SK-N-SH treated with all-trans-retinoic acid at 6 μM for 48 hours (cell line): ENCODE data around the gene TMEM81.

Experiments used
- ATAC-seq: fragments of 200-7000 bp; cut with Tn5 transposase; 3 replicates; pipeline ENCODE4 v1.9.1; 2020; ENCODE audit warnings: mild to moderate bottlenecking, moderate library complexity
- ARNTL ChIP-seq: fragments of 450-650 bp; formaldehyde crosslinking; IDR thresholded peaks from 2 replicates; pipeline ENCODE4 v1.5.0; 2020; ENCODE audit warnings: low read depth, mild to moderate bottlenecking, moderate library complexity, borderline replicate concordance
- BACH2 ChIP-seq: fragments of 250-450 bp; sonication (Bioruptor Pico); IDR thresholded peaks from 2 replicates; pipeline ENCODE4 v1.9.0; 2021; ENCODE audit warnings: mild to moderate bottlenecking, borderline replicate concordance
- CSDC2 ChIP-seq: fragments of 250-450 bp; sonication (Bioruptor Pico); IDR thresholded peaks from 2 replicates; pipeline ENCODE4 v1.5.0; 2020; ENCODE audit warnings: mild to moderate bottlenecking, moderate library complexity
- ESRRG ChIP-seq: fragments of 250-450 bp; sonication (Bioruptor Pico); IDR thresholded peaks from 2 replicates; pipeline ENCODE4 v1.6.1; 2021; ENCODE audit warnings: mild to moderate bottlenecking
- GLIS3 ChIP-seq: fragments of 250-450 bp; sonication (Bioruptor Pico); IDR thresholded peaks from 2 replicates; pipeline ENCODE4 v1.5.0; 2020; ENCODE audit warnings: mild to moderate bottlenecking, moderate library complexity
- ISL1 ChIP-seq: fragments of 250-450 bp; sonication (Bioruptor Pico); IDR thresholded peaks from 2 replicates; pipeline ENCODE4 v2.1.2; 2022; ENCODE audit warnings: mild to moderate bottlenecking, moderate library complexity
- OSR1 ChIP-seq: fragments of 250-450 bp; sonication (Bioruptor Pico); IDR thresholded peaks from 2 replicates; pipeline ENCODE4 v1.8.0; 2022; ENCODE audit warnings: moderate library complexity, mild to moderate bottlenecking, inconsistent platforms
- PPARA ChIP-seq: fragments of 250-450 bp; sonication (Bioruptor Pico); IDR thresholded peaks from 2 replicates; pipeline ENCODE4 v1.5.0; 2020; ENCODE audit warnings: mild to moderate bottlenecking, borderline replicate concordance
- RARB ChIP-seq: fragments of 250-450 bp; sonication (Bioruptor Pico); IDR thresholded peaks from 2 replicates; pipeline ENCODE4 v1.8.0; 2021; ENCODE audit warnings: mild to moderate bottlenecking, moderate library complexity
- SNAI2 ChIP-seq: fragments of 250-450 bp; sonication (Bioruptor Pico); IDR thresholded peaks from 2 replicates; pipeline ENCODE4 v1.5.0; 2020; ENCODE audit warnings: mild to moderate bottlenecking, moderate library complexity
- TCF4 ChIP-seq: fragments of 250-450 bp; sonication (Bioruptor Pico); IDR thresholded peaks from 2 replicates; pipeline ENCODE4 v1.8.0; 2021; ENCODE audit warnings: mild to moderate bottlenecking, moderate library complexity, borderline replicate concordance
- ZC3H10 ChIP-seq: fragments of 250-450 bp; sonication (Bioruptor Pico); IDR thresholded peaks from 2 replicates; pipeline ENCODE4 v1.5.1; 2021; ENCODE audit warnings: mild to moderate bottlenecking, moderate library complexity
- ZFP3 ChIP-seq: fragments of 250-450 bp; sonication (Bioruptor Pico); IDR thresholded peaks from 2 replicates; pipeline ENCODE4 v1.5.0; 2020; ENCODE audit warnings: mild to moderate bottlenecking, moderate library complexity
- ZFP30 ChIP-seq: fragments of 450-650 bp; formaldehyde crosslinking; IDR thresholded peaks from 2 replicates; pipeline ENCODE4 v1.5.0; 2022; ENCODE audit warnings: mild to moderate bottlenecking, moderate library complexity
- ZNF565 ChIP-seq: fragments of 450-650 bp; formaldehyde crosslinking; conservative IDR thresholded peaks from 2 replicates; pipeline ENCODE4 v1.5.0; 2020; ENCODE audit warnings: low read depth, mild to moderate bottlenecking, moderate library complexity
- ZNF70 ChIP-seq: fragments of 450-650 bp; formaldehyde crosslinking; IDR thresholded peaks from 2 replicates; pipeline ENCODE4 v1.5.0; 2020; ENCODE audit warnings: mild to moderate bottlenecking, moderate library complexity
- ZNF8 ChIP-seq: fragments of 450-650 bp; formaldehyde crosslinking; IDR thresholded peaks from 2 replicates; pipeline ENCODE4 v1.5.0; 2020; ENCODE audit warnings: mild to moderate bottlenecking, moderate library complexity
- TF ChIP-seq, protein P1 (sequence below): fragments of 250-450 bp; sonication (Bioruptor Pico); IDR thresholded peaks from 2 replicates; pipeline ENCODE4 v1.8.0; 2021; ENCODE audit warnings: low read depth, mild to moderate bottlenecking, moderate library complexity, borderline replicate concordance
- TF ChIP-seq, protein P2 (sequence below): fragments of 250-450 bp; sonication (Bioruptor Pico); IDR thresholded peaks from 2 replicates; pipeline ENCODE4 v1.8.0; 2020; ENCODE audit warnings: mild to moderate bottlenecking, moderate library complexity, borderline replicate concordance
- TF ChIP-seq, protein P3 (sequence below): fragments of 250-450 bp; sonication (Bioruptor Pico); IDR thresholded peaks from 2 replicates; pipeline ENCODE4 v1.5.1; 2021; ENCODE audit warnings: mild to moderate bottlenecking, moderate library complexity
- TF ChIP-seq, protein P4 (sequence below): fragments of 250-450 bp; sonication (Bioruptor Pico); IDR thresholded peaks from 2 replicates; pipeline ENCODE4 v1.5.0; 2020; ENCODE audit warnings: mild to moderate bottlenecking, moderate library complexity
- TF ChIP-seq, protein P5 (sequence below): fragments of 250-450 bp; sonication (Bioruptor Pico); IDR thresholded peaks from 2 replicates; pipeline ENCODE4 v1.5.1; 2020; ENCODE audit warnings: low read depth, mild to moderate bottlenecking, moderate library complexity

Gene TMEM81

DNA sequence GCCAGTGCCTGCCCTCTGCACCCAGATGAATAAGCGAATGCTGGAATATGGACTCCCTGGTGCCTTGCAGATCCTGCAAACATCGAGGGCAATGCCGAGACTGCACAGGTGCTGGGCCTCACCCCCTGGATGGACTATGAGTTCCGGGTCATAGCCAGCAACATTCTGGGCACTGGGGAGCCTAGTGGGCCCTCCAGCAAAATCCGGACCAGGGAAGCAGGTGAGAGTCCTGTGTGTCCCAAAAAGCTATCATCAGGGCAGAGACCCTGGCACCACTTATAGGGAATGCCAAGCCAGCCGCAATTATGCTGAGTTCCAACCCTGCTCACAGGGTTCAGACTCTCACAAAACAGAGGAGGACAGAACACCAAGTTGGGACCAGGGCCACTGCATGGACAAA lies 17.2 kb downstream of the TMEM81 start:
- no peak for ATAC-seq
- TF ChIP-seq RARB (CRISPR knock-in tag) (no peak), ZNF8 (CRISPR knock-in tag) (no peak), ISL1 (no peak), OSR1 (CRISPR knock-in tag) (no peak), ZNF565 (no peak), ZC3H10 (CRISPR knock-in tag) (no peak), GLIS3 (no peak), ESRRG (CRISPR knock-in tag) (no peak), CSDC2 (CRISPR knock-in tag) (no peak), SNAI2 (CRISPR knock-in tag) (no peak), PPARA (CRISPR knock-in tag) (no peak)
- TF ChIP-seq, protein P1, sequence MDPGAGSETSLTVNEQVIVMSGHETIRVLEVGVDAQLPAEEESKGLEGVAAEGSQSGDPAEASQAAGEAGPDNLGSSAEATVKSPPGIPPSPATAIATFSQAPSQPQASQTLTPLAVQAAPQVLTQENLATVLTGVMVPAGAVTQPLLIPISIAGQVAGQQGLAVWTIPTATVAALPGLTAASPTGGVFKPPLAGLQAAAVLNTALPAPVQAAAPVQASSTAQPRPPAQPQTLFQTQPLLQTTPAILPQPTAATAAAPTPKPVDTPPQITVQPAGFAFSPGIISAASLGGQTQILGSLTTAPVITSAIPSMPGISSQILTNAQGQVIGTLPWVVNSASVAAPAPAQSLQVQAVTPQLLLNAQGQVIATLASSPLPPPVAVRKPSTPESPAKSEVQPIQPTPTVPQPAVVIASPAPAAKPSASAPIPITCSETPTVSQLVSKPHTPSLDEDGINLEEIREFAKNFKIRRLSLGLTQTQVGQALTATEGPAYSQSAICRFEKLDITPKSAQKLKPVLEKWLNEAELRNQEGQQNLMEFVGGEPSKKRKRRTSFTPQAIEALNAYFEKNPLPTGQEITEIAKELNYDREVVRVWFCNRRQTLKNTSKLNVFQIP (CRISPR knock-in tag): no peak
- TF ChIP-seq, protein P2, sequence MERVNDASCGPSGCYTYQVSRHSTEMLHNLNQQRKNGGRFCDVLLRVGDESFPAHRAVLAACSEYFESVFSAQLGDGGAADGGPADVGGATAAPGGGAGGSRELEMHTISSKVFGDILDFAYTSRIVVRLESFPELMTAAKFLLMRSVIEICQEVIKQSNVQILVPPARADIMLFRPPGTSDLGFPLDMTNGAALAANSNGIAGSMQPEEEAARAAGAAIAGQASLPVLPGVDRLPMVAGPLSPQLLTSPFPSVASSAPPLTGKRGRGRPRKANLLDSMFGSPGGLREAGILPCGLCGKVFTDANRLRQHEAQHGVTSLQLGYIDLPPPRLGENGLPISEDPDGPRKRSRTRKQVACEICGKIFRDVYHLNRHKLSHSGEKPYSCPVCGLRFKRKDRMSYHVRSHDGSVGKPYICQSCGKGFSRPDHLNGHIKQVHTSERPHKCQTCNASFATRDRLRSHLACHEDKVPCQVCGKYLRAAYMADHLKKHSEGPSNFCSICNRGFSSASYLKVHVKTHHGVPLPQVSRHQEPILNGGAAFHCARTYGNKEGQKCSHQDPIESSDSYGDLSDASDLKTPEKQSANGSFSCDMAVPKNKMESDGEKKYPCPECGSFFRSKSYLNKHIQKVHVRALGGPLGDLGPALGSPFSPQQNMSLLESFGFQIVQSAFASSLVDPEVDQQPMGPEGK: no peak

DNA sequence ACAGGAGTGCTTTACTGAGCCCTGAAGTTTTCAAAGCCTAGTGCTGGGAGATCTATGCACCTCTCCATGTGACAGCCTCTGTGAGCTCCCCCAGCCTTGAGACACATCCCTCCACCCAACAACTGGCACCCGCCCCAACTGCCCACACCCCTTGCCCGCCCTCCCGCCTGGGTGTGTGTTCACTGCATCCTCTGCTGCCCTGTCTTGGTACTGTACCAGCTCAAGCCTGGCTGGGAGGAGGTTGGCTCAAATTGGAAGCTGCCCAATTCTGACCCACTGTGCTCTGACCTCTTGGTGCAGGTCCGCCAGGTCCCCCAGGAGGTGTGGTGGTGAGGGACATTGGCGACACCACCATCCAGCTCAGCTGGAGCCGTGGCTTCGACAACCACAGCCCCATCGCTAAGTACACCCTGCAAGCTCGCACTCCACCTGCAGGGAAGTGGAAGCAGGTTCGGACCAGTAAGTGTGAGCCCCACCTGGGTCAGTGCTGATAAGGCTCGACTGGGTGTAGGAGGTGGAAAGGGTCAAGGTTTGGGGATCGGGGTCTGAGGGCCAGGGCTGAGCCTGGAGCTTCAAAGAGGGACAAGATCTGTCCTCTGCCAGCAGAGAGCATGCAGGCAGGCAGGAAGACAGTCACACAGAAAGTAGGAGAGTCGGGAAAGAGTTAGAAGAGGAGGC lies 18.0 kb downstream of the TMEM81 start:
- peak; percentile 47 for ATAC-seq
- TF ChIP-seq PPARA (CRISPR knock-in tag) (no peak), ARNTL (CRISPR knock-in tag) (no peak), ZFP30 (CRISPR knock-in tag) (no peak), CSDC2 (CRISPR knock-in tag) (no peak), ZNF70 (no peak)
- TF ChIP-seq, protein P3, sequence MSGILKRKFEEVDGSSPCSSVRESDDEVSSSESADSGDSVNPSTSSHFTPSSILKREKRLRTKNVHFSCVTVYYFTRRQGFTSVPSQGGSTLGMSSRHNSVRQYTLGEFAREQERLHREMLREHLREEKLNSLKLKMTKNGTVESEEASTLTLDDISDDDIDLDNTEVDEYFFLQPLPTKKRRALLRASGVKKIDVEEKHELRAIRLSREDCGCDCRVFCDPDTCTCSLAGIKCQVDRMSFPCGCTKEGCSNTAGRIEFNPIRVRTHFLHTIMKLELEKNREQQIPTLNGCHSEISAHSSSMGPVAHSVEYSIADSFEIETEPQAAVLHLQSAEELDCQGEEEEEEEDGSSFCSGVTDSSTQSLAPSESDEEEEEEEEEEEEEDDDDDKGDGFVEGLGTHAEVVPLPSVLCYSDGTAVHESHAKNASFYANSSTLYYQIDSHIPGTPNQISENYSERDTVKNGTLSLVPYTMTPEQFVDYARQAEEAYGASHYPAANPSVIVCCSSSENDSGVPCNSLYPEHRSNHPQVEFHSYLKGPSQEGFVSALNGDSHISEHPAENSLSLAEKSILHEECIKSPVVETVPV (CRISPR knock-in tag): no peak

DNA sequence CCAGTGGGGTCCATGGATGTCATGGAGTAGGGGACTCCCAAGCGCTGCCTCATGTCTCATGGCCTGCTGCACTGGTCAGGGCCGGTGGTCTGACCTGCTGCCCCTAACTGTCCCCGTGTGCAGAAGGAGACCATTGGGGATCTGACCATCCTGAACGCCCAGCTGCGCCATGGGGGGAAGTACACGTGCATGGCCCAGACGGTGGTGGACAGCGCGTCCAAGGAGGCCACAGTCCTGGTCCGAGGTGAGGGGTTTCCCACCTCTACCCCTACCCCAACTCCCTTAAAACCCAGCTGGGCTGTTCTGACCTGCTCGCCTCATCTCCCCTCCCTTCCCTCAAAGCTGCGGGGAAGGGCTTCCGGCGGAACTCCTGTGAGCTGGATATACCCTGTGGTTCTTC lies 18.6 kb downstream of the TMEM81 start:
- no peak for ATAC-seq

DNA sequence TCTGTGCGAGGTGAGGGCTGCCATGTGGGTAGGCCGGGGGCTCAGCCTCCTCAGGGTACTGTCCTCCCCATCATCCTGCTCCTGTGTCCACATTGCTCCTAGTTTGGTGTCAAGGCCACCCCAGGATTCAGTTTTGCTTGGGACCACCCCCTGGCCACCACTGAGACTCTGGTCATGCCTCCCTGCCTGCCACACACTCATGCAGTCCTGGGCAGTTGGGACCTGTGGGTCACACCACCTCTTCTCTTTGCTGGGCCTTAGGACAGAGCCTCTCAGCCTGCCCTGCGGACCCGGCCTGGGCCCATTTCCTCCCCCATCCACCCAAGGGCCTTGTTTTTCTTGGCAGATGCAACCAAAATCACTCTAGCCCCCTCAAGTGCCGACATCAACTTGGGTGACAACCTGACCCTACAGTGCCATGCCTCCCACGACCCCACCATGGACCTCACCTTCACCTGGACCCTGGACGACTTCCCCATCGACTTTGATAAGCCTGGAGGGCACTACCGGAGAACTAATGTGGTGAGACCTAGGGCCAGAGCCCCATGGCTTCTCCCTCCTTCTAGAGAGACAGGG lies 19.4 kb downstream of the TMEM81 start:
- TF ChIP-seq ZFP3 (no peak), TCF4 (CRISPR knock-in tag) (no peak), PPARA (CRISPR knock-in tag) (no peak), ZNF8 (CRISPR knock-in tag) (no peak), ZC3H10 (CRISPR knock-in tag) (no peak), CSDC2 (CRISPR knock-in tag) (no peak), SNAI2 (CRISPR knock-in tag) (no peak), GLIS3 (no peak), ESRRG (CRISPR knock-in tag) (no peak)
- TF ChIP-seq, protein P4, sequence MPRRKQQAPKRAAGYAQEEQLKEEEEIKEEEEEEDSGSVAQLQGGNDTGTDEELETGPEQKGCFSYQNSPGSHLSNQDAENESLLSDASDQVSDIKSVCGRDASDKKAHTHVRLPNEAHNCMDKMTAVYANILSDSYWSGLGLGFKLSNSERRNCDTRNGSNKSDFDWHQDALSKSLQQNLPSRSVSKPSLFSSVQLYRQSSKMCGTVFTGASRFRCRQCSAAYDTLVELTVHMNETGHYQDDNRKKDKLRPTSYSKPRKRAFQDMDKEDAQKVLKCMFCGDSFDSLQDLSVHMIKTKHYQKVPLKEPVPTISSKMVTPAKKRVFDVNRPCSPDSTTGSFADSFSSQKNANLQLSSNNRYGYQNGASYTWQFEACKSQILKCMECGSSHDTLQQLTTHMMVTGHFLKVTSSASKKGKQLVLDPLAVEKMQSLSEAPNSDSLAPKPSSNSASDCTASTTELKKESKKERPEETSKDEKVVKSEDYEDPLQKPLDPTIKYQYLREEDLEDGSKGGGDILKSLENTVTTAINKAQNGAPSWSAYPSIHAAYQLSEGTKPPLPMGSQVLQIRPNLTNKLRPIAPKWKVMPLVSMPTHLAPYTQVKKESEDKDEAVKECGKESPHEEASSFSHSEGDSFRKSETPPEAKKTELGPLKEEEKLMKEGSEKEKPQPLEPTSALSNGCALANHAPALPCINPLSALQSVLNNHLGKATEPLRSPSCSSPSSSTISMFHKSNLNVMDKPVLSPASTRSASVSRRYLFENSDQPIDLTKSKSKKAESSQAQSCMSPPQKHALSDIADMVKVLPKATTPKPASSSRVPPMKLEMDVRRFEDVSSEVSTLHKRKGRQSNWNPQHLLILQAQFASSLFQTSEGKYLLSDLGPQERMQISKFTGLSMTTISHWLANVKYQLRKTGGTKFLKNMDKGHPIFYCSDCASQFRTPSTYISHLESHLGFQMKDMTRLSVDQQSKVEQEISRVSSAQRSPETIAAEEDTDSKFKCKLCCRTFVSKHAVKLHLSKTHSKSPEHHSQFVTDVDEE (CRISPR knock-in tag): no peak
- TF ChIP-seq, protein P5, sequence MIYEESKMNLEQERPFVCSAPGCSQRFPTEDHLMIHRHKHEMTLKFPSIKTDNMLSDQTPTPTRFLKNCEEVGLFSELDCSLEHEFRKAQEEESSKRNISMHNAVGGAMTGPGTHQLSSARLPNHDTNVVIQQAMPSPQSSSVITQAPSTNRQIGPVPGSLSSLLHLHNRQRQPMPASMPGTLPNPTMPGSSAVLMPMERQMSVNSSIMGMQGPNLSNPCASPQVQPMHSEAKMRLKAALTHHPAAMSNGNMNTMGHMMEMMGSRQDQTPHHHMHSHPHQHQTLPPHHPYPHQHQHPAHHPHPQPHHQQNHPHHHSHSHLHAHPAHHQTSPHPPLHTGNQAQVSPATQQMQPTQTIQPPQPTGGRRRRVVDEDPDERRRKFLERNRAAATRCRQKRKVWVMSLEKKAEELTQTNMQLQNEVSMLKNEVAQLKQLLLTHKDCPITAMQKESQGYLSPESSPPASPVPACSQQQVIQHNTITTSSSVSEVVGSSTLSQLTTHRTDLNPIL (CRISPR knock-in tag): no peak
- TF ChIP-seq, all 23 proteins: peak for 0
- no peak for ATAC-seq

More for the DNA sequence above, 18.6 kb downstream of the TMEM81 start:
- TF ChIP-seq CSDC2 (CRISPR knock-in tag): no peak
- no peak for TF ChIP-seq PPARA (CRISPR knock-in tag)
- TF ChIP-seq BACH2 (CRISPR knock-in tag): no peak
- no peak for TF ChIP-seq ZC3H10 (CRISPR knock-in tag)
- TF ChIP-seq ZFP3: no peak
- no peak for TF ChIP-seq ZNF8 (CRISPR knock-in tag)
